ENCODE results near the gene PAQR6. TPM values are rescaled to one million over a fixed set of nuclear protein-coding genes. Genes with fewer than 3 reads are reported as not detected.
A peak's percentile ranks its signal among the peaks of the same experiment; 100 is the strongest.
"Not testable (repeated sequence)": the region's sequence is repeated elsewhere in the genome, so short reads cannot be mapped to it uniquely, and the experiment has no call there.

The PAQR6 gene
- total RNA-seq, 2 experiments from 2014 or later: 5.0 to 6.1 TPM

DNA sequence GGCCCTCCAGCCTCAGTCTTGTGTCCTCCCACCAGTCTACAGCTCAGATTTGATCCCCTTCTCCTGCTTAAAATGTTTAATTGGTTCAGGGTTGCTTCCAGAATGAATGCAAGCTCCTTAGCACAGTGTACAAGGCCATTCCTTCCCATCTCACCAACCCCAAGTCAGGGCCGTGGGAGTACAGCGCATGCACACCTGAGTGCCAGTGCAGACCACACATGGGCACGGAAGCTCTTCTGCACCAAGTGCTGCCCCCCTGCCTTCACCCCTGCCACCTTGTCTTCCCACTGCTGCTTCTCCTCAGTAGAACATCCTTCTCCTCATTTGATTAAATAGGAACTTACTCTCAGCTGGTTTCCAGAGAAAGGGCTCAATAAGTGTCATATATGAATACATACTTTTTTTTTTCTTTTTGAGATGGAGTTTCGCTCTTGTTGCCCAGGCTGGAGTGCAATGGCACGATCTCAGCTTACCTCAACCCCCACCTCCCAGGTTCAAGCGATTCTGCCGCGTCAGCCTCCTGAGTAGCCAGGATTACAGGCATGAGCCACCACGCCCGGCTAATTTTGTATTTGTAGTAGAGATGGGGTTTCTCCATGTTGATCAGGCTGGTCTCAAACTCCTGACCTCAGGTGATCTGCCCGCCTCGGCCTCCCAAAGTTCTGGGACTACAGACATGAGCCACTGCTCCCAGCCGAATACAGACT, 25.7 kb downstream of the PAQR6 start:
- peaks cover 56% of the 10 kb centered on the region for H3K36me3 Mint-ChIP-seq
- ATAC-seq (no peak), DNase-seq (no peak)
- H3K4me1 Mint-ChIP-seq: peaks cover 76% of the 10 kb centered on the region
- no peak overlapping the region for H3K4me3 Mint-ChIP-seq
- no peaks in the 10 kb centered on the region for H3K27me3 Mint-ChIP-seq
- H3K27ac Mint-ChIP-seq: peak overlapping the region; percentile 81
- CTCF ChIA-PET: interaction anchor here (1.0 to 5.8 kb wide), 3 partner anchors 9 to 115 kb away, joined by 3 to 62 read pairs (median 8); partner anchors contain the start of gene PMF1
- H3K9me3 Mint-ChIP-seq (ENCODE audit: low read depth): no peaks in the 10 kb centered on the region

DNA sequence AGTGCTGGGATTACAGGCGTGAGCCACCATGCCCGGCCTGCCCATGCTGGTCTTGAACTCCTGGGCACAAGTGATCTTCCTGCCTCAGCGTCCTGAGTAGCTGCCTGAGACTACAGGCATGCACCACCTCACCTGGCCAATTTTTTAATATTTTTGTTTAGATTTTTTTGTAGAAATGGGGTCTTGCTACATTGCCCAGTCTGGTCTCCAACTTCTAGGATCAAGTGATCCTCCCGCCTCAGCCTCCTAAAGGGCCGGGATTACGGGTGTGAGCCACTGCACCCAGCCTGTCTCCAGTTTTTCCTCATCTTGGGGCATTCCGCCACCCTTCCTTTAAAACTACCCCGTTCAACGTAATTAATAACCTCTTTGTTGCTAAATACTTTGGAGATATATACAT, 27.6 kb downstream of the PAQR6 start:
- Mint-ChIP-seq H3K36me3 (peaks cover 48% of the 10 kb centered on the region), H3K4me1 (peaks cover 67% of the 10 kb centered on the region), H3K27me3 (no peaks in the 10 kb centered on the region), H3K9me3 (ENCODE audit: low read depth) (no peaks in the 10 kb centered on the region), H3K4me3 (no peak overlapping the region), H3K27ac (peak overlapping the region; percentile 10)
- no peak for ATAC-seq
- DNase-seq: no peak
- CTCF ChIA-PET: interaction anchor here (1.6 to 2.7 kb wide), 2 partner anchors 74 to 78 kb away, joined by 5 to 8 read pairs; no protein-coding TSS in a partner anchor

DNA sequence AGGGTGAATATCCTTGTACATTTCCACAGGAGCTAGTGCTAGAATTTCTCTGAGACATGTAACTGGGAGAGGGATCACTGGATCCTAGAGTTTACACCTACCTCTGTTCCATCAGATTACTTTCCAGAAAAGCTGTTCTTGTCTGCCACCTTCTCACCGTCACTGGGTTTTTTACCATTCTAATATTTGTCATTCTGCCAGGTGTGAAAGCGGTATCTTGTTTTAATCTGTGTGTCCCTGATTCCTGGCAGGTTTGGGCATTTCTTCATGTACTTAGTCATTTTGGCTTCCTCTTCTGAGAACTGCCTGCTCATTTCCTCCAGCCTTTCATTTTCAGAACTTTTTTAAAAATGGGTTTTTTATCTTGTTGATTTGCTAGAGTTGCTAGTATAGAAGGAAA, 30.0 kb downstream of the PAQR6 start:
- H3K27me3 Mint-ChIP-seq: no peaks in the 10 kb centered on the region
- peaks cover 66% of the 10 kb centered on the region for H3K4me1 Mint-ChIP-seq
- peaks cover 48% of the 10 kb centered on the region for H3K36me3 Mint-ChIP-seq

DNA sequence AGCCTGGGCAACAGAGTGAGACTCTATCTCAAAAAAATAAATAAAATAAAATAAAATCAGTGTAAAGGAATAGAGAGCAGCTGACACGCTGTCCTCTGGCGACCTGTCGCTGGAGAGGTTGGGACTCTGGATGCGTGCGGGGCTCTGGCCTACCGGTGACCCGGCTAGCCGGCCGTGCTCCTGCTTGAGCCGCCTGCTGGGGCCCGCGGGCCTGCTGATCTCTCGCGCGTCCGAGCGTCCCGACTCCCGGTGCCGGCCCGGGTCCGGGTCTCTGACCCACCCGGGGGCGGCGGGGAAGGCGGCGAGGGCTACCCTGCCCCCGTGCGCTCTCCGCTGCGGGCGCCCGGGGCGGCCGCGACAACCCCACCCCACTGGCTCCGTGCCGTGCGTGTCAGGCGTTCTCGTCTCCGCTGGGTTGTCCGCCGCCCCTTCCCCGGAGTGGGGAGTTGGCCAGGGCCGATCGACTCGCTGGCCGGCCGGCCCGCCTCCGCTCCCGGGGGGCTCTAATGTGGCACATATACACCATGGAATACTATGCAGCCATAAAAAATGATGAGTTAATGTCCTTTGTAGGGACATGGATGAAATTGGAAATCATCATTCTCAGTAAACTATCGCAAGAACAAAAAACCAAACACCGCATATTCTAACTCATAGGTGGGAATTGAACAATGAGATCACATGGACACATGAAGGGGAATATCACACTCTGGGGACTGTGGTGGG, 31.3 kb downstream of the PAQR6 start:
- H3K4me3 Mint-ChIP-seq; H3K9me3 Mint-ChIP-seq (ENCODE audit: low read depth); ATAC-seq; DNase-seq; CTCF ChIA-PET; H3K27me3 Mint-ChIP-seq: not testable (repeated sequence)
- peak overlapping the region; percentile 19 for H3K27ac Mint-ChIP-seq
- peaks cover 44% of the 10 kb centered on the region for H3K36me3 Mint-ChIP-seq
- peaks cover 65% of the 10 kb centered on the region for H3K4me1 Mint-ChIP-seq

More for the DNA sequence above, 30.0 kb downstream of the PAQR6 start:
- Mint-ChIP-seq H3K9me3 (ENCODE audit: low read depth) (no peaks in the 10 kb centered on the region), H3K4me3 (peak overlapping the region; percentile 57), H3K27ac (peak overlapping the region; percentile 96)
- DNase-seq (peak; percentile 72), ATAC-seq (peak; percentile 41)
- CTCF ChIA-PET: interaction anchor here (0.7 to 2.4 kb wide), 4 partner anchors 10 to 77 kb away, joined by 3 to 18 read pairs (median 4); no protein-coding TSS in a partner anchor

DNA sequence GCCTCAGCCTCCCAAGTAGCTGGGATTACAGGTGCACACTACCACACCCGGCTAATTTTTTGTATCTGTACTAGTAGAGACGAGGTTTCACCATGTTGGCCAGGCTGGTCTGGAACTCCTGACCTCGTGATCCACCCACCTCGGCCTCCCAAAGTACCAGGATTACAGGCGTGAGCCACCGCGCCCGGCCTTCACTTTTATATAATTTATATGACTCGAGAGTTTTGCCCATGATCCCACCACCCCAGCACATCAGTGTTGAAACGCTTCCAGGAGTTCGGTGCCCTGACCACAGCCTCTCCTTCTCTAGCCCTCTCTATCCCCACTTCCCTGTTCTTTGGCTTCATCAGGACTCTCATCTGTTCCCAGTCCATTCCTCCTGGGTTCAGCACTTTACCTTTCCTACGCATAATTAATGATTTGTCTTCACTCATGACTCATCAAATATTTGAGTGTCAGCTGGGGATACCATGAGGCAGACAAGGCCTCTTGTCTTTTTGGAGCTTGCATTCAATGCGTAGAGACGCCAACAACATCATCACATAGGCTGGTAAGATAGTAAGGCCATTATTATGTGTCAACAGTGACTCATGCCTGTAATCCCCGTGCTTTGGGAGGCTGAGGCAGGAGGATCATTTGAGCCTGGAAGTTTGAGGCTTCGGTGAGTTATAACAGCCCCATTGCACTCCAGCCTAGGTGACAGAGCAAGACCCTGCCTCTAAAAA, 33.7 kb downstream of the PAQR6 start:
- H3K4me1 Mint-ChIP-seq: peaks cover 47% of the 10 kb centered on the region
- peak overlapping the region; percentile 97 for H3K4me3 Mint-ChIP-seq
- CTCF ChIA-PET: interaction anchor here (2.1 to 4.2 kb wide), 3 partner anchors 10 to 67 kb away, joined by 11 to 62 read pairs (median 15); partner anchors contain the start of gene SLC25A44

DNA sequence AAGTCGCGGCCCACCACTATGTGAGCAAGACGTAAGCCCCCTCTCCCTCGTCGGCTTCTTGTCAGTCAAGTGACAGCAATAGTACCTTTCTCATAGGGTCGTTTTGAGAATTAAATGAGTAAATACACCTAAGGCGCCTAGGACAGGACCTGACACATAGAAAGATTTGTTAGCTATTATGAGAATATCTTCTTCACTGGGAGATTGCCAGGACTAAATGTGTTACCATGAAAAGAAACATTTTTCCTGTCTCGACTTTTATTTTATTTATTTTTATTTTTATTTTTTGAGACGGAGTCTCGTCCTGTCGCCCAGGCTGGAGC, 34.3 kb downstream of the PAQR6 start:
- no peak for ATAC-seq
- H3K27me3 Mint-ChIP-seq: no peaks in the 10 kb centered on the region
- no peak for DNase-seq
- H3K4me1 Mint-ChIP-seq: peaks cover 45% of the 10 kb centered on the region
- H3K36me3 Mint-ChIP-seq: peaks cover 45% of the 10 kb centered on the region
- peak overlapping the region; percentile 97 for H3K4me3 Mint-ChIP-seq
- H3K9me3 Mint-ChIP-seq (ENCODE audit: low read depth): no peaks in the 10 kb centered on the region
- peak overlapping the region; percentile 98 for H3K27ac Mint-ChIP-seq
- CTCF ChIA-PET: interaction anchor here (0.8 to 4.2 kb wide), 9 partner anchors 11 to 172 kb away, joined by 3 to 62 read pairs (median 6); partner anchors contain the start of genes LAMTOR2, SLC25A44 and UBQLN4

More for the DNA sequence above, 33.7 kb downstream of the PAQR6 start:
- Mint-ChIP-seq H3K27ac (peak overlapping the region; percentile 98), H3K27me3 (no peaks in the 10 kb centered on the region), H3K9me3 (ENCODE audit: low read depth) (no peaks in the 10 kb centered on the region), H3K36me3 (peaks cover 43% of the 10 kb centered on the region)
- DNase-seq: peak; percentile 59
- ATAC-seq: no peak

DNA sequence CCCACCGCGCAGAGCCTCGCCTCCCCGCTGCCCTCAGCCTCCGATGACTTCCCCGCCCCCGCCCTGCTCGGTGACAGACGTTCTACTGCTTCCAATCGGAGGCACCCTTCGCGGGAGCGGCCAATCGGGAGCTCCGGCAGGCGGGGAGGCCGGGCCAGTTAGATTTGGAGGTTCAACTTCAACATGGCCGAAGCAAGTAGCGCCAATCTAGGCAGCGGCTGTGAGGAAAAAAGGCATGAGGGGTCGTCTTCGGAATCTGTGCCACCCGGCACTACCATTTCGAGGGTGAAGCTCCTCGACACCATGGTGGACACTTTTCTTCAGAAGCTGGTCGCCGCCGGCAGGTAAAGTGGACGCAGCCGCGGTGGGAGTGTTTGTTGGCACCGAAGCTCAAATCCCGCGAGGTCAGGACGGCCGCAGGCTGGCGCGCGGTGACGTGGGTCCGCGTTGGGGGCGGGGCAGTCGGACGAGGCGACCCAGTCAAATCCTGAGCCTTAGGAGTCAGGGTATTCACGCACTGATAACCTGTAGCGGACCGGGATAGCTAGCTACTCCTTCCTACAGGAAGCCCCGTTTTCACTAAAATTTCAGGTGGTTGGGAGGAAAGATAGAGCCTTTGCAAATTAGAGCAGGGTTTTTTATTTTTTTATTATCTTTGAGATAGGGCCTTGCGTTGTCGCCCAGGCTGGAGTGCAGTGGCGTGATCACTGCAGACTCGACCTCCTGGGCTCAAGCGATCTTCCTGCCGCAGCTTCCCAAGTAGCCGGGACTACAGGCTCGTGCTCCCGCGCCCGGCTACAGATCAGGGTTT, 34.8 kb downstream of the PAQR6 start, which contains the start of gene PMF1:
PMF1 (plus strand) TSS at position 175 of the 811 bp plus-strand sequence; CDS start at position 184, 9 bp downstream.
- peaks cover 45% of the 10 kb centered on the region for H3K36me3 Mint-ChIP-seq
- CTCF ChIA-PET: interaction anchor here (0.6 to 4.2 kb wide), 13 partner anchors 11 to 173 kb away, joined by 3 to 62 read pairs (median 4); partner anchors contain the start of genes LAMTOR2, SLC25A44, SMG5 and UBQLN4
- no peaks in the 10 kb centered on the region for H3K9me3 Mint-ChIP-seq (ENCODE audit: low read depth)
- peak within 1 kb of the TSS; percentile 97 for H3K4me3 Mint-ChIP-seq
- ATAC-seq: peak; percentile 97
- DNase-seq: peak; percentile 99
- no peaks in the 10 kb centered on the region for H3K27me3 Mint-ChIP-seq
- H3K4me1 Mint-ChIP-seq: peaks cover 40% of the 10 kb centered on the region
- H3K27ac Mint-ChIP-seq: peak within 1 kb of the TSS; percentile 98

DNA sequence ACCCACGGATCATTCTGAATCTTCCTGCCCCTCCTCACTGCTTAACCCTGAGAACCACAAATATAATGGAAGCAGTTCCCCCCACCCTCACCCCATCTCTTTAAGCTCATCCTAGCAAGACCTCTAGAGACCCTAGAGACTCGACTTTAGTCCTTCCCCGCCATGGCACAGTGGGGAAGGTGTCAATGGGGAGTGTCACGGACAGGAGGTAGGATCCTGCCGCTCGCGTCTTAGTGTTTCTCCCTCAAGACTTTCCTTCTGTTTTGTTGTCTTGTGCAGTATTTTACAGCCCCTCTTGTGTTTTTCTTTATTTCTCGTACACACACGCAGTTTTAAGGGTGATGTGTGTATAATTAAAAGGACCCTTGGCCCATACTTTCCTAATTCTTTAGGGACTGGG, 35.7 kb downstream of the PAQR6 start:
- Mint-ChIP-seq H3K4me1 (peaks cover 32% of the 10 kb centered on the region), H3K9me3 (ENCODE audit: low read depth) (no peaks in the 10 kb centered on the region), H3K27me3 (no peaks in the 10 kb centered on the region), H3K27ac (peak overlapping the region; percentile 98), H3K36me3 (peaks cover 47% of the 10 kb centered on the region), H3K4me3 (peak overlapping the region; percentile 97)
- CTCF ChIA-PET: interaction anchor here (0.9 to 4.2 kb wide), 8 partner anchors 12 to 174 kb away, joined by 3 to 62 read pairs (median 8); partner anchors contain the start of gene SLC25A44
- DNase-seq (no peak), ATAC-seq (no peak)

DNA sequence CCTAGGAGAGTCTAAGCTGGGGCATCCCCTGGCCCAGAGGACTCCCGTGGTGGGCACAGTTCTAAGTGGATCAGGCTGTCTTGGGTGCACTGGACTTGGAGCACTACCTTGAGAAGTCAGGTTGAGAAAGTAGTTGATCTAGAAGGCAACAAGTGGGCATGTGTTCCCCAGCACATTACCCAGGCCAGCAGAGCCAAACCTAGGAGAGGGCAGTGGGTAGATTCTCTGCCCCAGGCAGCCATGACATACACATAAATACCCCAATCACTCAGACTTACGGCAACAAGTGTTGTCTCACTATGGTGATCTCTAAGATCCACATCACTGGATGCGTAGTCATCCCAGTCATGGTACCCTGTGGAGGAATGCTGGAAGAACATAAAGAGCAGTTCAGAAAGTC, 36.6 kb downstream of the PAQR6 start:
- Mint-ChIP-seq H3K4me1 (peaks cover 31% of the 10 kb centered on the region), H3K36me3 (peaks cover 50% of the 10 kb centered on the region), H3K9me3 (ENCODE audit: low read depth) (no peaks in the 10 kb centered on the region), H3K27ac (peak overlapping the region; percentile 98), H3K27me3 (no peaks in the 10 kb centered on the region), H3K4me3 (no peak overlapping the region)
- CTCF ChIA-PET: interaction anchor here (2.7 to 4.2 kb wide), 2 partner anchors 13 kb away, joined by 12 to 62 read pairs; no protein-coding TSS in a partner anchor
- ATAC-seq (no peak), DNase-seq (no peak)

DNA sequence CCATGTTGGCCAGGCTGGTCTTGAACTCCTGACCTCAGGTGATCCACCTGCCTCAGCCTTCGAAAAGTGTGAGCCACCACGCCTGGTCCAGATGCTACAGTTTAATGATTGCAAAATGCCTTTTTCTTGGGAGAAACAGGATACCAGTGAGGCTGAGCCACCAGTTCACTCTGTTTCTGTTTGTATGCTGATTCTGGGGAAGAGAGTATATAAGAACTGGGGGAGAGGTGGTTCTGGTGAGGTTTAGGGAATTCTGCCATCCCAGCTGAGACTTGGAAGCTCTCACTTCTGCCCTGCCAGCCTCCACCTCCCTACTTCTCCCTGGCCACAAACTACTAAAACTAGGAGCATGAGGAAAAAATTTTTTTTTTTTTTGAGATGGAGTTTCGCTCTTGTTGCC, 43.2 kb downstream of the PAQR6 start:
- DNase-seq: no peak
- ATAC-seq: no peak
- H3K36me3 Mint-ChIP-seq: peaks cover 37% of the 10 kb centered on the region
- H3K27me3 Mint-ChIP-seq: no peaks in the 10 kb centered on the region
- peaks cover 16% of the 10 kb centered on the region for H3K4me1 Mint-ChIP-seq
- CTCF ChIA-PET: no interaction called here
- H3K4me3 Mint-ChIP-seq: no peak overlapping the region
- no peaks in the 10 kb centered on the region for H3K9me3 Mint-ChIP-seq (ENCODE audit: low read depth)
- no peak overlapping the region for H3K27ac Mint-ChIP-seq

DNA sequence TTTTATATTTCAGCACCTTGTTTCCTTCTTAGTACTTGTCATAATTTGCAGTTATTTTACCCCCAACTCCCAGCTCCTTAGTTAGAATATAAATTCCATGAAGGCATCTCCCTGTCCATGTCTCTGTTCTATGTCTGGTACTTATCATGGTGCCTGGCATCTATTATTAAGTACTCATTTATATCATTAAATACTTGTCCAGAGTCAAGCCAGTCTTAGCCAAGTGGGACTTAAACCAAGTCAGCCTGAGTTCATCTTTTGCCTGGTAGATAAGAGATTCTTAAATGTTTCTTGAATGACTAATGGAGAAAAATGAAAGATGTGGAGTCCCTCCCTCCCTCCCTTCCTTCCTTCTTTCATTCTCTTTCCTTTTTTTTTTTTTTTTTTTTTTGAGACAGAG, 44.5 kb downstream of the PAQR6 start:
- Mint-ChIP-seq H3K4me1 (peaks cover 30% of the 10 kb centered on the region), H3K27me3 (no peaks in the 10 kb centered on the region), H3K4me3 (no peak overlapping the region), H3K27ac (no peak overlapping the region), H3K9me3 (ENCODE audit: low read depth) (no peaks in the 10 kb centered on the region), H3K36me3 (peaks cover 35% of the 10 kb centered on the region)
- no peak for ATAC-seq
- CTCF ChIA-PET: interaction anchor here (0.7 to 1.6 kb wide), 3 partner anchors 9 to 87 kb away, joined by 3 read pairs; partner anchors contain the start of gene SLC25A44
- DNase-seq: no peak

DNA sequence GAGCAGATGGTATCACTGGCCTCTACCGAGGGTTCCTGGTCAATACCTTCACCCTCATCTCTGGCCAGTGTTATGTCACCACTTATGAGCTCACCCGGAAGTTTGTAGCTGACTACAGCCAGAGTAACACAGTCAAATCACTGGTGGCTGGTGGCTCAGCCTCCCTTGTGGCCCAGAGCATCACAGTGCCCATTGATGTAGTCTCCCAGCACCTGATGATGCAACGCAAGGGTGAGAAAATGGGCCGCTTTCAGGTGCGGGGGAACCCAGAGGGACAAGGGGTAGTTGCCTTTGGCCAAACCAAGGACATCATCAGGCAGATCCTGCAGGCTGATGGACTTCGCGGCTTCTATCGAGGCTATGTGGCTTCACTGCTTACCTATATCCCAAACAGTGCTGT, 47.8 kb downstream of the PAQR6 start:
- DNase-seq: no peak
- Mint-ChIP-seq H3K9me3 (ENCODE audit: low read depth) (no peaks in the 10 kb centered on the region), H3K4me1 (peaks cover 56% of the 10 kb centered on the region), H3K36me3 (peaks cover 33% of the 10 kb centered on the region), H3K4me3 (no peak overlapping the region), H3K27me3 (no peaks in the 10 kb centered on the region), H3K27ac (peak overlapping the region; percentile 88)
- ATAC-seq: no peak
- CTCF ChIA-PET: interaction anchor here (1.7 to 5.2 kb wide), 2 partner anchors 18 to 25 kb away, joined by 5 to 47 read pairs; no protein-coding TSS in a partner anchor

All from activated CD8-positive, alpha-beta memory T cell treated with anti-CD3 and anti-CD28 coated beads, Interleukin-2, amount 10 ng/mL, durations not matched to agents 7 days and 5 days (primary cell).